Hair follicular keratinocyte (primary cell): ENCODE measurements around the gene CEACAM7. TPM values are rescaled to one million over a fixed set of nuclear protein-coding genes. Genes with fewer than 3 reads are reported as not detected.

Source experiments
- total RNA-seq: library from RNA; depleted of rRNA; stranded (reverse); fragments of >200 nt; gene quantifications from 2 replicates; pipeline ENCODE4 v1.2.3, GENCODE V29; 2015

The CEACAM7 gene
- total RNA-seq: not detected in 2 replicates

GRCh38 chr19:41688098-41688497 lies at the start of gene CEACAM7:
Gene CEACAM7, minus strand, starts transcription at chr19:41688270. Its CDS starts 105 bp downstream, at chr19:41688165.

GRCh38 chr19:41708481-41708880 lies 20.4 kb upstream of the CEACAM7 start, which contains the start of gene CEACAM5:
Gene CEACAM5, plus strand, starts transcription at chr19:41708626. Its CDS starts 106 bp downstream, at chr19:41708732.

GRCh38 chr19:41626877-41627276 lies 61.2 kb downstream of the CEACAM7 start, which contains the start of gene CEACAM4:
Gene CEACAM4, minus strand, starts transcription at chr19:41627074. Its CDS starts 111 bp downstream, at chr19:41626963.

Other genes with a start within 250 kb of the CEACAM7 start
- 53.7 and 76.6 TPM in 2 replicates for gene DMAC2, start 248.4 kb downstream of the CEACAM7 start, total RNA-seq
- gene ERICH4, start 245.1 kb downstream of the CEACAM7 start, total RNA-seq: not detected in 2 replicates
- gene CEACAM21, start 112.1 kb downstream of the CEACAM7 start, total RNA-seq: not detected in 2 replicates
- gene CEACAM4, start 61.2 kb downstream of the CEACAM7 start, total RNA-seq: not detected in 2 replicates
- not detected in 2 replicates for gene CEACAM5, start 20.4 kb upstream of the CEACAM7 start, total RNA-seq
- 0.11 and 0.23 TPM in 2 replicates for gene CEACAM6, start 67.3 kb upstream of the CEACAM7 start, total RNA-seq
- gene CEACAM3, start 108.3 kb upstream of the CEACAM7 start, total RNA-seq: not detected in 2 replicates
- gene LYPD4, start 156.4 kb upstream of the CEACAM7 start, total RNA-seq: not detected in 2 replicates
- not detected in 2 replicates for gene DMRTC2, start 156.8 kb upstream of the CEACAM7 start, total RNA-seq
- gene RPS19, start 172.0 kb upstream of the CEACAM7 start, total RNA-seq: 1,704 and 2,675 TPM in 2 replicates
- gene CD79A, start 189.0 kb upstream of the CEACAM7 start, total RNA-seq: not detected in 2 replicates
- gene ARHGEF1, start 194.9 kb upstream of the CEACAM7 start, total RNA-seq: 91.3 and 104 TPM in 2 replicates
- not detected in 2 replicates for gene ERFL, start 240.2 kb upstream of the CEACAM7 start, total RNA-seq